ENCODE data around the gene MPO.

MPO gene

DNA sequence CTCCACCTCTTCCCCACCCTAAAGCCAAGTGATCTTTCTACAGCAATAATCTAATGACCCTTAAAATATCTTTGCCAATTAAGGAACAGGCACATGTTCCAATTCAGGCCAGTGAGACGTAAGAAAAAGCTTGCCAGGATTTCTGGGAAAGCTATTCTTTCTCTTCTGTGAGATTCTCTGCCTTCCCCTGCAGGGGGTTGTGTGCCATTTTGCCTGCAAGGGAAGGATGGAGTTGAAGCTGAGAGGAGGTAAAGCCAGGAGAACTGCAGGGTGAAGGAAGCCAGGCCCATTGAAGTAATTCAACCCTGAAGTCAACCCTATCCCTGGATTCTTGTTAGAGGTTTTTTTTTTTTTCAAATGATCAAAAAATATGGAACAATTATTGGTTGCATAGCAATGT is 51.4 kb downstream of the MPO start:
- no peak for DNase-seq

DNA sequence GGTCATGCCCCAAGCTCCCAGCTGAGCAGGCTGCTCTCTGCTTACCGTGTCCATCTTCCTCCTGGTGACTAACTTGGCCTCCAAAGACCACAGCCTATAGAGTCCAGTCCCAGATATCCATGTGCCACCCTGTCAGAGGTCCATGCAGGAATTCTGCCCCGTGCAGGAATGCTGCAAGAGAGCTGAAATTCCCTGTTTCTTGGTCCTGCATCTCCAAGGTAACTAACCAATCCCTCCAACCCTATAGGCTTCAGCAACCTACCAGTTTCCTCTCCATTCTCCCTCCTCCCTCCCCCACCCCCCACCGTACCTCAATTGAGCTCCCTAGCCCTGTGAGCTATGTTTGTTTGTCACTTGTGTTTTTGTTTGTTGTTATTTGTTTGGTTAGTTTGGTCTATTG is 52.1 kb downstream of the MPO start:
- no peak for DNase-seq

DNA sequence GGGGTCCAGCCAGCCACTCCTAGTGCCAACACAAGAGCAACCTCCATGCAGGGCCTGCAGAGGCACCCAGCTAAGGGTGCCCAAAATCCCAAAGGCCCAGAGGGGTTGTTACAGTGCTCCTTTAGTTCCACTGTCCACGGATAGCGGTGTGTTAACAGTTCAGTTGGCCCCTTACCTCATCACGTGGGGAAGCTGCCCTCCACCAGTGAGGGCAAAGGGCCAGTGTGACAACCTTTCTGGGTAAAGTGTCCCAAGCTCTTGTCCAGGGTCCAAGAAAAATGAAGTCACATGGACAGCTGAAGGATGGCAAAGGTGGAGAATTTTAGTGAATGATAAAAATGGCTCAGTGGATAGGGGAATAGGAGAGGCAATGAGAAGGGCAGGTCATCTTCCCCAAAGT is 53.0 kb downstream of the MPO start:
- no peak for DNase-seq

DNA sequence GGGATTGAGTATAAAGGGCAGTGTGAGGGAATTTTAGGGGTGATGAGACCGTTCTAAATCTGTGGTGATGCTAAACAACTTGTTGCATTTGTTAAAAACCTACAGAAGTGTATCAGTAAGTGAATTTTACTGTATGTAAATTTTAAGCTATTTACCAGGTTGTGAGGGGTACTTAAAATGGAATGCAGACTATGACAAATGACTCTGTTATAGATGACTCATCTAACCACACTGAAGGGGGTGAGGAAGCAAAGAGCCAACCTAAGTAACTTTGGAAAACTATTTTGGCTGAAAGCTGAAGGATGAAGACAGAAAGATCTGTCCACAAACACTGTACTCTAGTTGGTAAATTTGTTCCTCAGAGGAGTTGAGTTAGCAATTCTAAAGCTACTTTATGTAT is 56.4 kb downstream of the MPO start:
- DNase-seq, result no peak

All from stimulated activated CD4-positive, alpha-beta T cell treated with anti-CD3 and anti-CD28 coated beads, Interleukin-4, amount 100 ng/mL, for 1 hour (primary cell).